Measurements from ENCODE around the gene RASL11B.
A peak's percentile ranks its signal among the peaks of the same experiment; 100 is the strongest.
"Not testable (repeated sequence)": the region's sequence is repeated elsewhere in the genome, so short reads cannot be mapped to it uniquely, and the experiment has no call there.

Gene RASL11B

GRCh38 chr4:52861879-52862616 is at the start of gene RASL11B:
Gene RASL11B, plus strand, starts transcription at chr4:52862317. Its CDS starts 191 bp downstream, at chr4:52862508.
- DNase-seq, result peak; percentile 91

GRCh38 chr4:52813546-52813945 is 48.6 kb upstream of the RASL11B start:
- DNase-seq, result peak; percentile 33

GRCh38 chr4:52822583-52822971 is 39.5 kb upstream of the RASL11B start:
- DNase-seq, result peak; percentile 7

GRCh38 chr4:52822972-52823701 is 39.0 kb upstream of the RASL11B start:
- no peak for DNase-seq

- no peak for DNase-seq
Measured at GRCh38 chr4:52823702-52824092, 38.4 kb upstream of the RASL11B start.

GRCh38 chr4:52824270-52824602 is 37.9 kb upstream of the RASL11B start:
- no peak for DNase-seq

- DNase-seq, result peak; percentile 95
Measured at GRCh38 chr4:52824603-52825459, 37.3 kb upstream of the RASL11B start.

- peak; percentile 92 for DNase-seq
Measured at GRCh38 chr4:52825460-52826090, 36.5 kb upstream of the RASL11B start.

- DNase-seq, result peak; percentile 57
Measured at GRCh38 chr4:52833941-52834525, 28.1 kb upstream of the RASL11B start.

GRCh38 chr4:52834641-52835456 is 27.3 kb upstream of the RASL11B start:
- DNase-seq, result not testable (repeated sequence)

- DNase-seq, result no peak
Measured at GRCh38 chr4:52836120-52836519, 26.0 kb upstream of the RASL11B start.

GRCh38 chr4:52836678-52837077 is 25.4 kb upstream of the RASL11B start:
- DNase-seq, result no peak

GRCh38 chr4:52837716-52838558 is 24.2 kb upstream of the RASL11B start:
- DNase-seq, result peak; percentile 98

GRCh38 chr4:52838729-52839586 is 23.2 kb upstream of the RASL11B start:
- peak; percentile 93 for DNase-seq

GRCh38 chr4:52840531-52841370 is 21.4 kb upstream of the RASL11B start:
- peak; percentile 83 for DNase-seq

- DNase-seq, result peak; percentile 95
Measured at GRCh38 chr4:52841682-52842456, 20.2 kb upstream of the RASL11B start.

GRCh38 chr4:52842792-52843191 is 19.3 kb upstream of the RASL11B start:
- DNase-seq, result no peak

GRCh38 chr4:52843351-52843750 is 18.8 kb upstream of the RASL11B start:
- DNase-seq, result no peak

Data from islet precursor cell (in vitro differentiated cells).